Measurements from ENCODE around the gene MALAT1. TPM values are rescaled to one million over a fixed set of nuclear protein-coding genes. Genes with fewer than 3 reads are reported as not detected.

The MALAT1 gene
- total and polyA plus RNA-seq, 8 donors = 251 to 5,615 (median 2,750) TPM

GRCh38 chr11:65551572-65552387 lies 52.9 kb downstream of the MALAT1 start:
- peak; percentile 79 to 90 (median 82) for DNase-seq
- TF ChIP-seq CTCF (IDR thresholded peaks at IDR 0.05) = peak; percentile 13 to 48 (median 32)
- H3K4me3 ChIP-seq = no peak overlapping the region
- H3K27ac ChIP-seq = peak overlapping the region in 3 of 4 donors; percentile 52 to 66 (median 57)
- FAIRE-seq = no peak
- ATAC-seq = peak; percentile 85 to 88 (median 86)
- H3K9me3 ChIP-seq = no peaks in the 10 kb centered on the region
- H3K4me1 ChIP-seq = peaks cover 0 to 12% (median 3%) of the 10 kb centered on the region in 3 donors
- no peaks in the 10 kb centered on the region for H3K27me3 ChIP-seq
- no peaks in the 10 kb centered on the region for H3K36me3 ChIP-seq
- intact Hi-C loops (cut with DNase I) = no loop called here
- 35% methylated on average over 17 of the region's 17 CpGs for WGBS, 2 donors

- intact Hi-C loops (cut with DNase I) = no loop called here
- no peaks in the 10 kb centered on the region for H3K9me3 ChIP-seq
- no peak for DNase-seq
- H3K36me3 ChIP-seq = no peaks in the 10 kb centered on the region
- TF ChIP-seq CTCF (IDR thresholded peaks at IDR 0.05) = peak in 1 of 4 donors; percentile 7
- no peak for ATAC-seq
- no peak for FAIRE-seq
- no peaks in the 10 kb centered on the region for H3K27me3 ChIP-seq
- no peak overlapping the region for H3K4me3 ChIP-seq
- WGBS, 2 donors = 65 to 68% methylated on average over 9 of the region's 9 CpGs
- no peak overlapping the region for H3K27ac ChIP-seq
- H3K4me1 ChIP-seq = peaks cover 0 to 16% (median 3%) of the 10 kb centered on the region in 3 donors
These were observed 53.6 kb downstream of the MALAT1 start for GRCh38 chr11:65552388-65552951.

- H3K36me3 ChIP-seq = no peaks in the 10 kb centered on the region
- ATAC-seq (no peak), FAIRE-seq (no peak), DNase-seq (peak in 2 of 6 donors; percentile 54 to 74)
- no peaks in the 10 kb centered on the region for H3K27me3 ChIP-seq
- H3K4me1 ChIP-seq = peaks cover 0 to 16% (median 3%) of the 10 kb centered on the region in 3 donors
- no peaks in the 10 kb centered on the region for H3K9me3 ChIP-seq
- H3K4me3 ChIP-seq = no peak overlapping the region
- intact Hi-C loops (cut with DNase I) = no loop called here
- no peak for TF ChIP-seq CTCF (IDR thresholded peaks at IDR 0.05)
- 82 to 89% methylated on average over 22 to 37 of the region's 37 CpGs for WGBS, 2 donors
- no peak overlapping the region for H3K27ac ChIP-seq
These were observed 54.6 kb downstream of the MALAT1 start for GRCh38 chr11:65553301-65554001.

- DNase-seq (peak in 1 of 6 donors; percentile 55), FAIRE-seq (no peak), ATAC-seq (no peak)
- Histone ChIP-seq H3K9me3 (no peaks in the 10 kb centered on the region), H3K36me3 (no peaks in the 10 kb centered on the region), H3K4me3 (no peak overlapping the region), H3K27ac (no peak overlapping the region), H3K27me3 (no peaks in the 10 kb centered on the region), H3K4me1 (peaks cover 7 to 24% (median 9%) of the 10 kb centered on the region in 3 donors)
- intact Hi-C loops (cut with DNase I) = no loop called here
- no peak for TF ChIP-seq CTCF (IDR thresholded peaks at IDR 0.05)
- 89 to 91% methylated on average over 27 of the region's 27 CpGs for WGBS, 2 donors
These were observed 55.4 kb downstream of the MALAT1 start for GRCh38 chr11:65554057-65554818.

All from pancreas (tissue), 10 donors.